K562 (cell line): ENCODE results near the gene HAT1. TPM values are rescaled to one million over a fixed set of nuclear protein-coding genes. Genes with fewer than 3 reads are reported as not detected.

Experiments used
- CREM ChIP-seq: IDR thresholded peaks from 2 replicates; pipeline ENCODE4 v1.6.1; 2014; ENCODE audit warnings: antibody characterized with exemption, low read depth
- RBFOX2 ChIP-seq: fragments of 200-400 bp; formaldehyde crosslinking; IDR thresholded peaks from 2 replicates; pipeline ENCODE4 v1.6.1; 2017; ENCODE audit warnings: low read depth, mild to moderate bottlenecking, low read length, moderate library complexity
- SAP30 ChIP-seq: fragments of 200-600 bp; sonication (generic); IDR thresholded peaks from 2 replicates; pipeline ENCODE4 v1.6.1; 2012; ENCODE audit warnings: borderline replicate concordance, low read depth, mild to moderate bottlenecking, moderate library complexity, low read length, control low read depth, inconsistent platforms; ENCODE audit not compliant: insufficient read depth, poor library complexity, severe bottlenecking
- TFAP4 ChIP-seq: sonication (generic); formaldehyde crosslinking; IDR thresholded peaks from 2 replicates; pipeline ENCODE4 v1.8.0; 2022; ENCODE audit warnings: missing genetic modification reagents, mild to moderate bottlenecking, moderate library complexity, borderline replicate concordance
- USF2 ChIP-seq: sonication (generic); formaldehyde crosslinking; IDR thresholded peaks from 2 replicates; pipeline ENCODE4 v1.5.0; 2020; ENCODE audit warnings: missing genetic modification reagents
- VEZF1 ChIP-seq: fragments of 200-800 bp; sonication (Bioruptor generic); IDR thresholded peaks from 2 replicates; pipeline ENCODE4 v1.6.1; 2017; ENCODE audit warnings: missing genetic modification characterization, missing compliant biosample characterization
- ZNF124 ChIP-seq: sonication (generic); formaldehyde crosslinking; IDR thresholded peaks from 2 replicates; pipeline ENCODE4 v1.8.1; 2022; ENCODE audit warnings: missing genetic modification reagents
- ZSCAN32 ChIP-seq: fragments of 450-650 bp; formaldehyde crosslinking; IDR thresholded peaks from 2 replicates; pipeline ENCODE4 v1.4.0; 2020; ENCODE audit warnings: mild to moderate bottlenecking, moderate library complexity
- polyA plus RNA-seq, 8 experiments: library from polyadenylated mRNA; depleted of rRNA in 4 of 8; stranded (reverse) in 5 of 8; unstranded in 3 of 8; fragments of >200 nt; fragmentation: Nextera tagmentation in 2 of 8; fragmentation: Illumina TruSeq in 1 of 8; extraction: Ambion mirVana in 2 of 8; extraction: Trizol in 1 of 8; gene quantifications; 2 replicates each; pipeline versions ENCODE4 v1.2.1 to v1.2.3, GENCODE V29; 2011 to 2014; ENCODE audit warnings: inconsistent platforms in 1 of 8, missing spikeins in 1 of 8
- total RNA-seq, 7 experiments: library from RNA; depleted of rRNA in 6 of 7; stranded (reverse); fragments of >200 nt in 6 of 7; fragmentation: Illumina TruSeq in 2 of 7; extraction: Trizol in 2 of 7; gene quantifications; 2 replicates each; pipeline versions ENCODE4 v1.2.1 to v1.2.3, GENCODE V29; 2011 to 2021; ENCODE audit warnings: low replicate concordance in 1 of 7

Gene HAT1
- total and polyA plus RNA-seq, 9 of the 15 experiments (the other 6 are each of a cell fraction or from before 2014, with no cell fraction given) = 125 to 384 (median 244) TPM

- TF ChIP-seq ZNF124 (CRISPR knock-in tag) = no peak
- TF ChIP-seq RBFOX2 = no peak
- no peak for TF ChIP-seq USF2 (CRISPR knock-in tag)
- no peak for TF ChIP-seq TFAP4 (CRISPR knock-in tag)
- no peak for TF ChIP-seq VEZF1 (CRISPR knock-in tag)
- TF ChIP-seq SAP30 = no peak
- no peak for TF ChIP-seq ZSCAN32
- TF ChIP-seq CREM = no peak
These were observed 32.9 kb upstream of the HAT1 start (continued) for GRCh38 chr2:171889333-171889732.
